ENCODE data around the gene TBC1D23. TPM values are rescaled to one million over a fixed set of nuclear protein-coding genes. Genes with fewer than 3 reads are reported as not detected.

The TBC1D23 gene
- polyA plus RNA-seq, 4 donors: 17.9 to 40.9 (median 36.0) TPM

- DNase-seq (no peak), FAIRE-seq (no peak)
- Histone ChIP-seq H3K36me3 (ENCODE audit: control insufficient read depth in 3 of 3, insufficient read depth in 2 of 3, low read depth in 1 of 3, low read length in 3 of 3) (no peaks in the 10 kb centered on the region), H3K9me3 (ENCODE audit: control insufficient read depth in 2 of 2, insufficient read depth in 1 of 2, low read depth in 1 of 2, low read length in 1 of 2) (peaks cover 0 to 5% of the 10 kb centered on the region in 2 donors), H3K27ac (ENCODE audit: low read depth in 1 of 3, low read length in 2 of 3) (no peak overlapping the region), H3K4me1 (ENCODE audit: control insufficient read depth in 3 of 3, insufficient read depth in 2 of 3, low read depth in 1 of 3, low read length in 2 of 3) (no peaks in the 10 kb centered on the region), H3K4me3 (ENCODE audit: low read depth in 1 of 3, low read length in 3 of 3) (no peak overlapping the region), H3K27me3 (ENCODE audit: control insufficient read depth in 3 of 3, insufficient read depth in 3 of 3, low read length in 3 of 3) (no peaks in the 10 kb centered on the region)
These were observed 16.5 kb upstream of the TBC1D23 start for GRCh38 chr3:100244264-100244663.

DNA sequence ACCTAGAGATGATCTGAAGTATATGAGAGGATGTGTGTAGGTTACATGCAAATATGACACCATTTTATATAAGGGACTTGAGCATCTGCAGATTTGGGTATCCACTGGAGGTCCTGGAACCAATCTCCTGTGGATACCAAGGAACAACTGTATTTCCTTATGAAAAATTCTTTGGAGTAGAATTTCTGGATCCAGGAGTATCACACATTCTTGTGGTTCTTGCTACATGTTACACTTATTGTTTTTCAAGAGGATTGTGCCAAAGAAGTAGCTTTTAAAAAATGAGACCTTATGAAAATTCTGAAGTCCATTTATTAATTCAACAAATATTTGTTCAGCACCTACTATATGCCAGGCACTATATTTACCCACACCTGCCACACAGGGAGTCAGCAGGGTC, 15.7 kb upstream of the TBC1D23 start:
- no peaks in the 10 kb centered on the region for H3K36me3 ChIP-seq (ENCODE audit: control insufficient read depth in 3 of 3, insufficient read depth in 2 of 3, low read depth in 1 of 3, low read length in 3 of 3)
- no peaks in the 10 kb centered on the region for H3K27me3 ChIP-seq (ENCODE audit: control insufficient read depth in 3 of 3, insufficient read depth in 3 of 3, low read length in 3 of 3)
- FAIRE-seq (no peak), DNase-seq (no peak)
- H3K4me1 ChIP-seq (ENCODE audit: control insufficient read depth in 3 of 3, insufficient read depth in 2 of 3, low read depth in 1 of 3, low read length in 2 of 3): no peaks in the 10 kb centered on the region
- H3K27ac ChIP-seq (ENCODE audit: low read depth in 1 of 3, low read length in 2 of 3): no peak overlapping the region
- H3K4me3 ChIP-seq (ENCODE audit: low read depth in 1 of 3, low read length in 3 of 3): no peak overlapping the region
- H3K9me3 ChIP-seq (ENCODE audit: control insufficient read depth in 2 of 2, insufficient read depth in 1 of 2, low read depth in 1 of 2, low read length in 1 of 2): no peaks in the 10 kb centered on the region

DNA sequence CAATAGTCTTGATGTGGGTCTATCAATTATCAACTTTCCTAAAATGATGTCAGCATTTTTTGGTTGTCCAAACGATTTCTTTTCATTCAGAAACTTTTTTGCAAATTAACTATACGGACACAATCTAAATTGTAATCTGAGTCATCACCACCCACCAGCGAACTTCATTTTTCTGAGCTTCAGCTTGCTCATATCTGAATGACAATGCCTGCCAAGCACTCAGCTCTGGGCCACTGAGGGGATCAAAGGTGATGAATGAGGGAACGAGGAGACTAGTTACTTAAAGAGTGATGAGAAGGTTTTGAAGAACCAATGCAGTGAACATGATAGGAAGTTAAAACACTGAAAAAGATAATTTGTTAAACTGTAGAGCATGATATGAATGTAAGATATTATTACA, 14.9 kb upstream of the TBC1D23 start:
- no peak overlapping the region for H3K4me3 ChIP-seq (ENCODE audit: low read depth in 1 of 3, low read length in 3 of 3)
- H3K4me1 ChIP-seq (ENCODE audit: control insufficient read depth in 3 of 3, insufficient read depth in 2 of 3, low read depth in 1 of 3, low read length in 2 of 3): no peaks in the 10 kb centered on the region
- H3K27me3 ChIP-seq (ENCODE audit: control insufficient read depth in 3 of 3, insufficient read depth in 3 of 3, low read length in 3 of 3): no peaks in the 10 kb centered on the region
- FAIRE-seq (no peak), DNase-seq (no peak)
- no peak overlapping the region for H3K27ac ChIP-seq (ENCODE audit: low read depth in 1 of 3, low read length in 2 of 3)
- H3K9me3 ChIP-seq (ENCODE audit: control insufficient read depth in 2 of 2, insufficient read depth in 1 of 2, low read depth in 1 of 2, low read length in 1 of 2): no peaks in the 10 kb centered on the region
- 33 to 41% (median 34%) methylated on average over 4 of the region's 4 CpGs for WGBS, 3 donors
- no peaks in the 10 kb centered on the region for H3K36me3 ChIP-seq (ENCODE audit: control insufficient read depth in 3 of 3, insufficient read depth in 2 of 3, low read depth in 1 of 3, low read length in 3 of 3)

DNA sequence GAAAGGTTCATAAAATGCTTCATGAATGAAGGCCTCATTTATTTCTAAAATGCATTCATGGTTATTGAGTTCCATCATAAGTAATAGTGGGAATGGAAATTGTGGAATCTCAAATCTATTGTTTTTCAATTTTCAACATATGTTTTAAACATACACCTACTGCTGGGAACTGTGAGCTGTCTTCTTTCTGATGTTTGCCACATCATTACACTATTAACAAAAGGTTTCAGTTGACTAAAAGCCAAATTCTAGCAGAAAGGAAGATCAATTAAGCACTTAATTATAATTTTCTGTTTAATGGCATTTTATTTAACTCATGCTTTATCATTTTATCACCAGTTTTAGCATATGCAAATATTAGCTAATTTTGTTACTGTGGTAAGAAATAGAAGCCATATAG, 13.8 kb upstream of the TBC1D23 start:
- no peaks in the 10 kb centered on the region for H3K27me3 ChIP-seq (ENCODE audit: control insufficient read depth in 3 of 3, insufficient read depth in 3 of 3, low read length in 3 of 3)
- no peak overlapping the region for H3K4me3 ChIP-seq (ENCODE audit: low read depth in 1 of 3, low read length in 3 of 3)
- no peaks in the 10 kb centered on the region for H3K36me3 ChIP-seq (ENCODE audit: control insufficient read depth in 3 of 3, insufficient read depth in 2 of 3, low read depth in 1 of 3, low read length in 3 of 3)
- FAIRE-seq (no peak), DNase-seq (no peak)
- no peak overlapping the region for H3K27ac ChIP-seq (ENCODE audit: low read depth in 1 of 3, low read length in 2 of 3)
- peaks cover 0 to 4% of the 10 kb centered on the region in 2 donors for H3K9me3 ChIP-seq (ENCODE audit: control insufficient read depth in 2 of 2, insufficient read depth in 1 of 2, low read depth in 1 of 2, low read length in 1 of 2)
- H3K4me1 ChIP-seq (ENCODE audit: control insufficient read depth in 3 of 3, insufficient read depth in 2 of 3, low read depth in 1 of 3, low read length in 2 of 3): no peaks in the 10 kb centered on the region

DNA sequence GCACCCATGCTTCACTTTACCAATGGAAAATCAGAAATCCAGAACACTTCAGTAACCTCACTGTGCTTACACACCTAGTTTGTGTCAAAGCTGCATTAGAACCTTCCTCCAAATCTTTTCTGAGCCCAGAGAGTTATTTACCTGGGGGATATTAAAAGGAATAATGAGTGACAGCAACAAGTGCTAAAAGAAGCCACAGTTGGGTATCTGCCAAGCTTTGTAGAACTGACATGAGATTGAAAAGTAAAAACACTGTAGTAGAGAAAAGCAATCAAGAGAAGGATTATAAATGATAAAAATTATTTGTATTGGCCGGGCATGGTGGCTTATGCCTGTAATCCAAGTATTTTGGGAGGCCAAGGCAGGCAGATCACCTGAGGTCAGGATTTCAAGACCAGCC, 8.8 kb upstream of the TBC1D23 start:
- no peaks in the 10 kb centered on the region for H3K4me1 ChIP-seq (ENCODE audit: control insufficient read depth in 3 of 3, insufficient read depth in 2 of 3, low read depth in 1 of 3, low read length in 2 of 3)
- H3K27ac ChIP-seq (ENCODE audit: low read depth in 1 of 3, low read length in 2 of 3): no peak overlapping the region
- H3K36me3 ChIP-seq (ENCODE audit: control insufficient read depth in 3 of 3, insufficient read depth in 2 of 3, low read depth in 1 of 3, low read length in 3 of 3): no peaks in the 10 kb centered on the region
- FAIRE-seq: no peak
- H3K9me3 ChIP-seq (ENCODE audit: control insufficient read depth in 2 of 2, insufficient read depth in 1 of 2, low read depth in 1 of 2, low read length in 1 of 2): peaks cover 0 to 4% of the 10 kb centered on the region in 2 donors
- no peak for DNase-seq
- H3K27me3 ChIP-seq (ENCODE audit: control insufficient read depth in 3 of 3, insufficient read depth in 3 of 3, low read length in 3 of 3): no peaks in the 10 kb centered on the region
- H3K4me3 ChIP-seq (ENCODE audit: low read depth in 1 of 3, low read length in 3 of 3): no peak overlapping the region
- WGBS, 3 donors: 67 to 83% (median 81%) methylated on average over 1 of the region's 1 CpG

GRCh38 chr3:100254168-100254777, 6.5 kb upstream of the TBC1D23 start:
- Histone ChIP-seq H3K27ac (ENCODE audit: low read depth in 1 of 3, low read length in 2 of 3) (no peak overlapping the region), H3K36me3 (ENCODE audit: control insufficient read depth in 3 of 3, insufficient read depth in 2 of 3, low read depth in 1 of 3, low read length in 3 of 3) (no peaks in the 10 kb centered on the region), H3K27me3 (ENCODE audit: control insufficient read depth in 3 of 3, insufficient read depth in 3 of 3, low read length in 3 of 3) (no peaks in the 10 kb centered on the region), H3K9me3 (ENCODE audit: control insufficient read depth in 2 of 2, insufficient read depth in 1 of 2, low read depth in 1 of 2, low read length in 1 of 2) (peaks cover 0 to 4% of the 10 kb centered on the region in 2 donors), H3K4me3 (ENCODE audit: low read depth in 1 of 3, low read length in 3 of 3) (no peak overlapping the region), H3K4me1 (ENCODE audit: control insufficient read depth in 3 of 3, insufficient read depth in 2 of 3, low read depth in 1 of 3, low read length in 2 of 3) (no peaks in the 10 kb centered on the region)
- DNase-seq: peak; percentile 54 to 73
- FAIRE-seq: no peak
- WGBS, 3 donors: 11 to 27% (median 22%) methylated on average over 7 of the region's 7 CpGs

GRCh38 chr3:100256731-100257151, 4.1 kb upstream of the TBC1D23 start:
- Histone ChIP-seq H3K4me3 (ENCODE audit: low read depth in 1 of 3, low read length in 3 of 3) (no peak overlapping the region), H3K27me3 (ENCODE audit: control insufficient read depth in 3 of 3, insufficient read depth in 3 of 3, low read length in 3 of 3) (no peaks in the 10 kb centered on the region), H3K27ac (ENCODE audit: low read depth in 1 of 3, low read length in 2 of 3) (no peak overlapping the region), H3K4me1 (ENCODE audit: control insufficient read depth in 3 of 3, insufficient read depth in 2 of 3, low read depth in 1 of 3, low read length in 2 of 3) (peaks cover 0 to 5% (median 0%) of the 10 kb centered on the region in 3 donors), H3K9me3 (ENCODE audit: control insufficient read depth in 2 of 2, insufficient read depth in 1 of 2, low read depth in 1 of 2, low read length in 1 of 2) (peaks cover 0 to under 1% of the 10 kb centered on the region in 2 donors), H3K36me3 (ENCODE audit: control insufficient read depth in 3 of 3, insufficient read depth in 2 of 3, low read depth in 1 of 3, low read length in 3 of 3) (no peaks in the 10 kb centered on the region)
- DNase-seq: no peak
- no peak for FAIRE-seq

- Histone ChIP-seq H3K27ac (ENCODE audit: low read depth in 1 of 3, low read length in 2 of 3) (no peak overlapping the region), H3K36me3 (ENCODE audit: control insufficient read depth in 3 of 3, insufficient read depth in 2 of 3, low read depth in 1 of 3, low read length in 3 of 3) (no peaks in the 10 kb centered on the region), H3K9me3 (ENCODE audit: control insufficient read depth in 2 of 2, insufficient read depth in 1 of 2, low read depth in 1 of 2, low read length in 1 of 2) (no peaks in the 10 kb centered on the region), H3K4me3 (ENCODE audit: low read depth in 1 of 3, low read length in 3 of 3) (no peak overlapping the region), H3K27me3 (ENCODE audit: control insufficient read depth in 3 of 3, insufficient read depth in 3 of 3, low read length in 3 of 3) (no peaks in the 10 kb centered on the region), H3K4me1 (ENCODE audit: control insufficient read depth in 3 of 3, insufficient read depth in 2 of 3, low read depth in 1 of 3, low read length in 2 of 3) (peaks cover 2 to 5% (median 4%) of the 10 kb centered on the region in 3 donors)
- DNase-seq (no peak), FAIRE-seq (no peak)
- WGBS, 3 donors: 81 to 86% (median 81%) methylated on average over 3 of the region's 3 CpGs
These were observed 3.2 kb upstream of the TBC1D23 start for GRCh38 chr3:100257586-100257985.

DNA sequence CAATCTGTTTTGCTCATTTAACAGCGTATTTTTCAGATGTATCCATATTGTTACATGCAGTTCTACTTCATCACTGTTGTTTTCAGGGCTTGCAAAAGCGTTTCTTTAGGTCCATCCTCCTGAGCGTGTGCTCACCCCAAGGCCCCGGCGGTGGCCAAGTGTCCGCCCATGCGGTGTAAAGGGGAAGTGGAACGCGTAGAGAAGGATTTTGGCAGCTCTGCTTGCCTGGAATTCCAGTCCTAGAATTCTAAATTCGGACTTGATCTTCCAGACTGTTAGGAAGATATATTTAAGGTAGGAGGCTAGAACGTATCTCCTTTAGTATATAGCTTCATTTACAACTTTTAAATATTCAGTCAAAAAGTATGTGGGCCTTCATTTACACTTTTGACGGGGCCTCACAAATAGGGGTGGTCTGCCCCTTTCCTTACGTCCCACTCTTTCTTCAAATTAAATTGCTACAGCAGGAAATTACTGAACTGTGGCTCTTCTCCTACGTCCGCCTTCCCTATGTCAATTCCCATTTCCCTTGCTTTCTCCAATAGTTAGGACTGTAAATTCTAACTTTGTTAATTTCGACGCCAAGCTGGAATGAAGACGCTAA, 609 bp upstream of the TBC1D23 start:
- DNase-seq: peak in 1 of 2 donors; percentile 6

More for the DNA sequence above, 609 bp upstream of the TBC1D23 start:
- peak overlapping the region; percentile 34 to 98 (median 98) for H3K27ac ChIP-seq (ENCODE audit: low read depth in 1 of 3, low read length in 2 of 3)
- peaks cover 2 to 10% (median 5%) of the 10 kb centered on the region in 3 donors for H3K4me1 ChIP-seq (ENCODE audit: control insufficient read depth in 3 of 3, insufficient read depth in 2 of 3, low read depth in 1 of 3, low read length in 2 of 3)
- peak overlapping the region in 2 of 3 donors; percentile 25 to 96 for H3K4me3 ChIP-seq (ENCODE audit: low read depth in 1 of 3, low read length in 3 of 3)
- H3K9me3 ChIP-seq (ENCODE audit: control insufficient read depth in 2 of 2, insufficient read depth in 1 of 2, low read depth in 1 of 2, low read length in 1 of 2): no peaks in the 10 kb centered on the region
- 28 to 46% (median 33%) methylated on average over 18 of the region's 18 CpGs for WGBS, 3 donors
- no peaks in the 10 kb centered on the region for H3K36me3 ChIP-seq (ENCODE audit: control insufficient read depth in 3 of 3, insufficient read depth in 2 of 3, low read depth in 1 of 3, low read length in 3 of 3)
- no peaks in the 10 kb centered on the region for H3K27me3 ChIP-seq (ENCODE audit: control insufficient read depth in 3 of 3, insufficient read depth in 3 of 3, low read length in 3 of 3)
- no peak for FAIRE-seq
